Measurements from ENCODE around the gene MED25. TPM values are rescaled to one million over a fixed set of nuclear protein-coding genes. Genes with fewer than 3 reads are reported as not detected.
"Not testable (repeated sequence)": the region's sequence is repeated elsewhere in the genome, so short reads cannot be mapped to it uniquely, and the experiment has no call there.

Gene MED25
- total RNA-seq, 2 experiments from 2014 or later = 65.3 to 67.9 TPM

GRCh38 chr19:49811328-49811727, 6.8 kb upstream of the MED25 start:
- no peak for DNase-seq
- CTCF ChIA-PET = no interaction called here
- POLR2A ChIA-PET = interaction anchor here (0.6 kb wide), 1 partner anchor 32 kb away, joined by 3 read pairs; no protein-coding TSS in a partner anchor

DNA sequence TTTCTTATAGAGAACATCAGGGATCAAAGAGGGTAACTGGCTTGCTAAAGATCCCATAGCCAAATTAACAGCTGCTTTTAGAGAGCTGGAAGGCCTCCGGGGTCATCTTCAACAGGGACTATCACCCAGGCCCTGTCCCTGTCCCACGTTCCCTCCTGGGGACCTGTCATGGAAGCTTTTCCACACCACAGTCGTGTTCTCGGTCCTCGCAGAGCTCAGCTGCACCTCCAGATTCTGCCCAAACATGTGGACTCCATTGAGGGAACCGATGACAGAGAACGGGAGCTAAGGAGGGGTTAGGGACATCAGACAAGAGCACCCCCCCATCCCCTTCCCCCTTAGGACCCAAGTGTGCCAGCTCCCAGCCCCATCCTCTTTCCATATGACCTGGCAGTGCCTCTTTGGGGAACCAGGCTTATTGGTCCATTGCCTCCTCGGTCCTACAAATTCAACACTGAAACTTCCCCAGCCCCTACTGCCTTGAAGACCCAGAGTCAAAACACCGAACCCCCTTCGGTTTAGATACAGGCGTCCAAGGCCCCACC, 5.6 kb upstream of the MED25 start:
- no peak for DNase-seq
- Mint-ChIP-seq H3K4me3 (peak overlapping the region; percentile 87), H3K9me3 (no peaks in the 10 kb centered on the region), H3K27me3 (no peaks in the 10 kb centered on the region), H3K36me3 (ENCODE audit: low read depth) (peaks cover 6% of the 10 kb centered on the region), H3K4me1 (peaks cover 47% of the 10 kb centered on the region), H3K27ac (peak overlapping the region; percentile 88)
- ChIA-PET CTCF (interaction anchor here (1.0 to 1.1 kb wide), 2 partner anchors 9 to 56 kb away, joined by 3 read pairs; no protein-coding TSS in a partner anchor), POLR2A (interaction anchor here (1.0 to 2.0 kb wide), 17 partner anchors 12 to 222 kb away, joined by 3 to 17 read pairs (median 4); partner anchors contain the start of genes AKT1S1, AP2A1, PNKP and PRR12)

More at GRCh38 chr19:49811328-49811727, 6.8 kb upstream of the MED25 start:
- Mint-ChIP-seq H3K4me1 (peaks cover 47% of the 10 kb centered on the region), H3K36me3 (ENCODE audit: low read depth) (peaks cover 9% of the 10 kb centered on the region), H3K4me3 (no peak overlapping the region), H3K27me3 (no peaks in the 10 kb centered on the region), H3K27ac (no peak overlapping the region), H3K9me3 (no peaks in the 10 kb centered on the region)

- POLR2A ChIA-PET = interaction anchor here (0.7 to 2.0 kb wide), 22 partner anchors 12 to 223 kb away, joined by 3 to 17 read pairs (median 4); partner anchors contain the start of genes AKT1S1, AP2A1, ATF5 and NUP62
- CTCF ChIA-PET = interaction anchor here (0.7 to 1.1 kb wide), 3 partner anchors 10 to 56 kb away, joined by 3 read pairs; no protein-coding TSS in a partner anchor
- no peaks in the 10 kb centered on the region for H3K27me3 Mint-ChIP-seq
- H3K9me3 Mint-ChIP-seq = no peaks in the 10 kb centered on the region
- peak within 1 kb of the TSS; percentile 87 for H3K4me3 Mint-ChIP-seq
- H3K4me1 Mint-ChIP-seq = peaks cover 40% of the 10 kb centered on the region
- peaks cover 2% of the 10 kb centered on the region for H3K36me3 Mint-ChIP-seq (ENCODE audit: low read depth)
- DNase-seq = peak; percentile 96
- H3K27ac Mint-ChIP-seq = peak within 1 kb of the TSS; percentile 88
Observed at GRCh38 chr19:49812997-49813861, 4.9 kb upstream of the MED25 start, which contains the start of gene FUZ. FUZ (minus strand) TSS chr19:49813292; CDS start chr19:49813106, 186 bp downstream.

- peaks cover 41% of the 10 kb centered on the region for H3K4me1 Mint-ChIP-seq
- no peak for DNase-seq
- H3K4me3 Mint-ChIP-seq = peak overlapping the region; percentile 87
- H3K9me3 Mint-ChIP-seq = no peaks in the 10 kb centered on the region
- H3K36me3 Mint-ChIP-seq (ENCODE audit: low read depth) = peaks cover 3% of the 10 kb centered on the region
- POLR2A ChIA-PET = interaction anchor here (1.1 to 2.0 kb wide), 10 partner anchors 37 to 223 kb away, joined by 3 to 17 read pairs (median 5); partner anchors contain the start of genes AKT1S1, ATF5, NUP62 and PRR12
- CTCF ChIA-PET = no interaction called here
- no peak overlapping the region for H3K27ac Mint-ChIP-seq
- no peaks in the 10 kb centered on the region for H3K27me3 Mint-ChIP-seq
Observed at GRCh38 chr19:49814010-49814409, 4.1 kb upstream of the MED25 start.

DNA sequence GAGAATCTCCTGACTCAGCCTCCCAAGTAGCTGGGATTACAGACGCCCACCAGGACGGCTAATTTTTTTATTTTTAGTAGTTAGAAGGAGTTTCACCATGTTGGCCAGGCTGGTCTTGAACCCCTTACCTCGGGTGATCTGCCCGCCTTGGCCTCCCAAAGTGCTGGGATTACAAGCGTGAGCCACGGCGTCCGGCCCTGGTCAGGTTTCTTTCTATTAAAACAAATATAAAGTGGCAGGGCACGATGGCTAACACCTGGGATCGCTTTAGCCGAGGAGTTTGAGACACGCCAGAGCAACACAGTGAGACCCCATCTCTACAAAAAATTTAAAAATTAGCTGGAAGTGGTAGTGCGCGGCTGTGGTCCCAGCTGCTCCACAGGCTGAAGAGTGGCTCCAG, 1.5 kb upstream of the MED25 start:
- Mint-ChIP-seq H3K27ac (no peak overlapping the region), H3K36me3 (ENCODE audit: low read depth) (peaks cover 12% of the 10 kb centered on the region), H3K9me3 (no peaks in the 10 kb centered on the region), H3K27me3 (no peaks in the 10 kb centered on the region), H3K4me3 (no peak overlapping the region), H3K4me1 (peaks cover 46% of the 10 kb centered on the region)
- ChIA-PET CTCF (no interaction called here), POLR2A (no interaction called here)
- DNase-seq = no peak

DNA sequence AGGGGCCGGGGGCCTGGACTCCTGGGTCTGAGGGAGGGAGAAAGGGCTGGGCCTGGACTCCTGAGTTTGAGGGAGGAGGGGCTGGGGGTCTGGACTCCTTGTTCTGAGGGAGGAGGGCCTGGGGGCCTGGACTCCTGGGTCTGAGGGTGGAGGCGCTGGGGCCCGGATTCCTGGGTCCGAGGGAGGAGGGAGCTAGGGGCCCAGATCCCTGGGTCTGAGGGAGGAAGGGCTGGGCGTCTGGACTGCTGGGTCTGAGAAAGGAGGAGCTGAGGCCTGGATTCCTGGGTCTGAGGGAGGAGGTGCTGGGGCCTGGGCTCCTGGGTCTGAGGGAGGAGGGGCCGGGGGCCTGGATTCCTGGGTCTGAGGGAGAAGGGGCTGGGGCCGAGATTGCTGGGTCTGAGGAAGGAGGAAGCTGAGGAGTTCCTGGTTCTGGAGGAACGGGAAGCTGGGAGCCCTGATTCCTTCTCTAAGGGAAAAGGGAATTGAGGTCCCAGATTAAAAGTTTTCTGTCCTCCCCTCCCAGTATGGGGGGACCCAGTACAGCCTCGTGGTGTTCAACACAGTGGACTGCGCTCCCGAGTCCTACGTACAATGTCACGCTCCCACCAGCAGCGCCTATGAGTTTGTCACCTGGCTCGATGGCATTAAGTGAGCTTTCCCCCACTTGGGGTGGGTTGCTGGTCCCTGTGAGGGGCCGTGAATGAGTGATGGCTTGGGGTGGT, 721 bp downstream of the MED25 start:
- Mint-ChIP-seq H3K4me3 (peak overlapping the region; percentile 86), H3K27ac (peak overlapping the region; percentile 93), H3K4me1 (peaks cover 30% of the 10 kb centered on the region), H3K9me3 (no peaks in the 10 kb centered on the region), H3K36me3 (ENCODE audit: low read depth) (peaks cover 21% of the 10 kb centered on the region), H3K27me3 (no peaks in the 10 kb centered on the region)
- ChIA-PET POLR2A (interaction anchor here (0.8 to 2.5 kb wide), 8 partner anchors 9 to 58 kb away, joined by 3 to 22 read pairs (median 4); partner anchors contain the start of genes AKT1S1, PTOV1 and TBC1D17), CTCF (no interaction called here)
- DNase-seq = no peak

DNA sequence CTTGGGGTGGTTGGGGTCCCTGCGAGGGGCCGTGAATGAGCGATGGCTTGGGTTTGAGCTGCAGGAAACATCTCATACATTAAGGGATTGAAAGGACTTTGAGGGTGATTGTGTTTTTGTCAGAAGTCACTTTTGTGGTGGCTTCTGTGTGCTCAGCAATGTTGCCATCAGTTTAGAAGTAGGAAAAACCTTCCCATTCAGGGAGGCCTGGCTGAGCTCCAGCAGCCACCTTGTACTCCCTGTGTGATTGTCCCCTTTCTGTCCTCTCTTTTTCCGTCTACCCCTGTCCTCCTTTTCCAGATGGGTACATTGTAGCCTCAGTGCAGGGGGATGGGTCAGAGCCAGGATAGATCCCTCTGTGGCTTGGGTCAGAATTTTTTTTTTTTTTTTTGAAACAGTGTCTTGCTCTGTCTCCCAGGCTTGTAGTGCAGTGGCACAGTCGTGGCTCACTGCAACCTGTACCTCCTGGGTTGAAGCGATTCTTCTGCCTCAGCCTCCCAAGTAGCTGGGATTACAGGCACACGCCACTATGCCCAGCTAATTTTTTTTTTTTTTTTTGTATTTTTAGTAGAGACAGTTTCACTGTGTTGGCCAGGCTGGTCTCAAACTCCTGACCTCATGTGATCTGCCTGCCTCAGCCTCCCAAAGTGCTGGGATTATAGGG, 1.5 kb downstream of the MED25 start:
- Mint-ChIP-seq H3K4me1 (peaks cover 24% of the 10 kb centered on the region), H3K27ac (peak overlapping the region; percentile 93), H3K36me3 (ENCODE audit: low read depth) (peaks cover 25% of the 10 kb centered on the region), H3K4me3 (peak overlapping the region; percentile 86)
- CTCF ChIA-PET, H3K27me3 Mint-ChIP-seq, H3K9me3 Mint-ChIP-seq, DNase-seq: not testable (repeated sequence)
- POLR2A ChIA-PET = interaction anchor here (0.8 to 2.5 kb wide), 7 partner anchors 10 to 57 kb away, joined by 3 to 22 read pairs (median 4); partner anchors contain the start of genes AKT1S1, PTOV1 and TBC1D17

- DNase-seq = no peak
- no peaks in the 10 kb centered on the region for H3K9me3 Mint-ChIP-seq
- no peak overlapping the region for H3K27ac Mint-ChIP-seq
- peaks cover 25% of the 10 kb centered on the region for H3K36me3 Mint-ChIP-seq (ENCODE audit: low read depth)
- no peaks in the 10 kb centered on the region for H3K27me3 Mint-ChIP-seq
- ChIA-PET CTCF (no interaction called here), POLR2A (no interaction called here)
- no peak overlapping the region for H3K4me3 Mint-ChIP-seq
- H3K4me1 Mint-ChIP-seq = peaks cover 24% of the 10 kb centered on the region
Observed at GRCh38 chr19:49820125-49820524, 2.0 kb downstream of the MED25 start.

- DNase-seq = no peak
- H3K27me3 Mint-ChIP-seq = no peaks in the 10 kb centered on the region
- H3K9me3 Mint-ChIP-seq = no peaks in the 10 kb centered on the region
- ChIA-PET CTCF (no interaction called here), POLR2A (no interaction called here)
- H3K4me1 Mint-ChIP-seq = peaks cover 18% of the 10 kb centered on the region
- H3K4me3 Mint-ChIP-seq = no peak overlapping the region
- H3K36me3 Mint-ChIP-seq (ENCODE audit: low read depth) = peaks cover 30% of the 10 kb centered on the region
- H3K27ac Mint-ChIP-seq = no peak overlapping the region
Observed at GRCh38 chr19:49823472-49823871, 5.4 kb downstream of the MED25 start.

GRCh38 chr19:49824662-49825061, 6.6 kb downstream of the MED25 start:
- no peak overlapping the region for H3K4me3 Mint-ChIP-seq
- no peak for DNase-seq
- H3K27me3 Mint-ChIP-seq = no peaks in the 10 kb centered on the region
- H3K4me1 Mint-ChIP-seq = peaks cover 6% of the 10 kb centered on the region
- CTCF ChIA-PET = no interaction called here
- H3K9me3 Mint-ChIP-seq = no peaks in the 10 kb centered on the region
- H3K27ac Mint-ChIP-seq = no peak overlapping the region
- POLR2A ChIA-PET = no interaction called here
- peaks cover 25% of the 10 kb centered on the region for H3K36me3 Mint-ChIP-seq (ENCODE audit: low read depth)

DNA sequence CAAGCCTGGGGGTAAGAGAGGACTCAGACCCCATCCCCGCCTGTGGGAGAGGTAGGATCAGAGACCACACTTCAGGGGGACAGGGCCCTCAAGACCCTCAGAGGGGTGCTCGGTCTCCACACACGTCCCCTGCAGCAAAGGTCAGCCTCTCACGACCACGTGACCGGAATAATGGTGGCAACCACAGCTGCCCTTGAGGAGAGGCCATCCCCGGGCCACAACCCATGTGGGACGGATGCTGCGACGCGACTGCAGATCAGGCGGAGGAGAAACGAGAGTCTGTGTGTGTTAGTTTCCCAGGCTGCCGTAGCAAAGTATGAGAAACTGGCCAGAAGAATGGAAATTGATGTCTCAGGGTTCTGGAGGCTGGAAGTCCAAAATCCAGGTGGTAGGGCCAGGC, 8.9 kb downstream of the MED25 start:
- Mint-ChIP-seq H3K27ac (no peak overlapping the region), H3K36me3 (ENCODE audit: low read depth) (peaks cover 25% of the 10 kb centered on the region), H3K4me1 (peaks cover under 1% of the 10 kb centered on the region), H3K9me3 (no peaks in the 10 kb centered on the region), H3K4me3 (no peak overlapping the region), H3K27me3 (no peaks in the 10 kb centered on the region)
- POLR2A ChIA-PET = no interaction called here
- no peak for DNase-seq
- CTCF ChIA-PET = no interaction called here

DNA sequence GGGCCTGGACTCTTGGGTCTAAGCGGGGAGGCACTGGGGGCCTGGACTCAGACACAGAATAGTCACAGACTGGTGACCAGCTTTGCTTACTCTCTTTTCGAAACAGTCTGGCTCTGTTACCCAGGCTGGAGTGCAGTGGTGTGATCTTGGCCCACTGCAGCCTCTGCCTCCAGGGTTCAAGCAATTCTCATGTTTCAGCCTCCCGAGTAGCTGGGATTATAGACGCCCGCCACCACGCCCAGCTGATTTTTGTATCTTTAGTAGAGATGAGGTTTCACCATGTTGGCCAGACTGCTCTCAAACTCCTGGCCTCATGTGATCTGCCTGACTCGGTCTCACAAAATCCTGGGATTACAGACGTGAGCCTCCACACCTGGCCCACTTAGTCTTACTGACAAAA, 11.1 kb downstream of the MED25 start:
- H3K9me3 Mint-ChIP-seq = no peaks in the 10 kb centered on the region
- H3K27me3 Mint-ChIP-seq = no peaks in the 10 kb centered on the region
- H3K4me1 Mint-ChIP-seq = peaks cover 8% of the 10 kb centered on the region
- H3K27ac Mint-ChIP-seq = no peak overlapping the region
- ChIA-PET POLR2A (no interaction called here), CTCF (no interaction called here)
- H3K4me3 Mint-ChIP-seq = no peak overlapping the region
- peaks cover 29% of the 10 kb centered on the region for H3K36me3 Mint-ChIP-seq (ENCODE audit: low read depth)
- no peak for DNase-seq

All from activated CD4-positive, alpha-beta memory T cell treated with anti-CD3 and anti-CD28 coated beads, Interleukin-2, amount 10 ng/mL, durations not matched to agents 7 days and 5 days (primary cell).